HCT116 (cell line): ENCODE measurements around the gene IFNW1.

Source experiments
- CTCF ChIP-seq, 3 experiments: fragments of 200-600 bp in 1 of 3; sonication (generic) in 1 of 3; IDR thresholded peaks in 2 of 3; conservative IDR thresholded peaks in 1 of 3; 2 replicates each; pipeline ENCODE4 v1.5.1; 2012 to 2017; ENCODE audit warnings: low read depth in 2 of 3, low read length in 2 of 3, antibody characterized with exemption in 1 of 3, borderline replicate concordance in 1 of 3, control low read depth in 1 of 3, mild to moderate bottlenecking in 1 of 3, mixed read lengths in 1 of 3, mixed run types in 1 of 3, moderate library complexity in 1 of 3; ENCODE audit not compliant: insufficient read depth in 1 of 3
- EZH2phosphoT487 ChIP-seq: fragments of 200-600 bp; IDR thresholded peaks from 2 replicates; pipeline ENCODE4 v1.6.1; 2018; ENCODE audit warnings: antibody characterized with exemption, borderline replicate concordance
- JUND ChIP-seq: IDR thresholded peaks from 2 replicates; pipeline ENCODE4 v1.6.1; 2012
- POLR2AphosphoS5 ChIP-seq: IDR thresholded peaks from 2 replicates; pipeline ENCODE4 v1.6.1; 2011; ENCODE audit warnings: mild to moderate bottlenecking, low read depth, low read length, moderate library complexity
- SIN3A ChIP-seq: IDR thresholded peaks from 2 replicates; pipeline ENCODE4 v1.6.1; 2012; ENCODE audit warnings: low read depth
- YY1 ChIP-seq: IDR thresholded peaks from 2 replicates; pipeline ENCODE4 v1.6.1; 2011; ENCODE audit warnings: low read length, low read depth, moderate library complexity, mild to moderate bottlenecking; ENCODE audit not compliant: insufficient replicate concordance; ENCODE audit errors: extremely low read depth
- TF ChIP-seq, protein P1 (sequence below): IDR thresholded peaks from 2 replicates; pipeline ENCODE4 v1.6.1; 2011; ENCODE audit warnings: mild to moderate bottlenecking, low read length, moderate library complexity; ENCODE audit not compliant: insufficient replicate concordance; ENCODE audit errors: extremely low read depth

DNA sequence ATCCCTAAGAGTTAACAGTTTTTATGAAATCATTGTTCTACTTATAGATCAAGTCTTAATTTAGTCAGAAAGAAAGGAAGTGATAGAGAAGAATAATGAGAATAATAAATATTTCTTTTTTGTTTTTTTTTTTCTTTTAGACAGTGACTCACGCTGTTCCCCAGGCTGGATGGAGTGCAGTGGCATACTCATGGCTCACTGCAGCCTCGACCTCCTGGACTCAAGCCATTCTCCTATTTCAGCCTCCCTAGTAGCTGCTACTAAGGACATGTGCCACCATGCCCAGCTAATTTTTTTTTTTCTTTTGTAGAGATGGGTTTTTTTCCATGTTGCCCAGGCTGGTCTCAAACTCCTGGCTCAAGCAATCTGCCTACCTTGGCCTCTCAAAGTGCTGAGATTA lies 13.9 kb upstream of the IFNW1 start:
- TF ChIP-seq CTCF (IDR thresholded peaks at IDR 0.05 in 2 of 3, conservative IDR thresholded peaks at IDR 0.05 in 1 of 3; ENCODE audit: borderline replicate concordance in 1 of 3, insufficient read depth in 1 of 3, low read depth in 2 of 3, low read length in 2 of 3) (no peak), POLR2AphosphoS5 (no peak), EZH2phosphoT487 (no peak), YY1 (no peak), SIN3A (no peak), JUND (no peak)
- TF ChIP-seq, protein P1, sequence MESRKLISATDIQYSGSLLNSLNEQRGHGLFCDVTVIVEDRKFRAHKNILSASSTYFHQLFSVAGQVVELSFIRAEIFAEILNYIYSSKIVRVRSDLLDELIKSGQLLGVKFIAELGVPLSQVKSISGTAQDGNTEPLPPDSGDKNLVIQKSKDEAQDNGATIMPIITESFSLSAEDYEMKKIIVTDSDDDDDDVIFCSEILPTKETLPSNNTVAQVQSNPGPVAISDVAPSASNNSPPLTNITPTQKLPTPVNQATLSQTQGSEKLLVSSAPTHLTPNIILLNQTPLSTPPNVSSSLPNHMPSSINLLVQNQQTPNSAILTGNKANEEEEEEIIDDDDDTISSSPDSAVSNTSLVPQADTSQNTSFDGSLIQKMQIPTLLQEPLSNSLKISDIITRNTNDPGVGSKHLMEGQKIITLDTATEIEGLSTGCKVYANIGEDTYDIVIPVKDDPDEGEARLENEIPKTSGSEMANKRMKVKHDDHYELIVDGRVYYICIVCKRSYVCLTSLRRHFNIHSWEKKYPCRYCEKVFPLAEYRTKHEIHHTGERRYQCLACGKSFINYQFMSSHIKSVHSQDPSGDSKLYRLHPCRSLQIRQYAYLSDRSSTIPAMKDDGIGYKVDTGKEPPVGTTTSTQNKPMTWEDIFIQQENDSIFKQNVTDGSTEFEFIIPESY, result no peak
